ENCODE results near the gene NOL9.
"Not testable (repeated sequence)": the region's sequence is repeated elsewhere in the genome, so short reads cannot be mapped to it uniquely, and the experiment has no call there.

Gene NOL9

GRCh38 chr1:6572653-6573383, 18.5 kb upstream of the NOL9 start:
- DNase-seq: no peak

- DNase-seq: no peak
Measured at GRCh38 chr1:6570987-6571386, 16.7 kb upstream of the NOL9 start.

- DNase-seq: no peak
Measured at GRCh38 chr1:6570100-6570499, 15.8 kb upstream of the NOL9 start.

- DNase-seq: no peak
Measured at GRCh38 chr1:6569033-6569432, 14.7 kb upstream of the NOL9 start.

GRCh38 chr1:6560267-6560666, 6.0 kb upstream of the NOL9 start:
- no peak for DNase-seq

GRCh38 chr1:6559161-6559560, 4.8 kb upstream of the NOL9 start:
- DNase-seq: not testable (repeated sequence)

GRCh38 chr1:6557597-6557996, 3.3 kb upstream of the NOL9 start:
- DNase-seq: no peak

- DNase-seq: peak in 7 of 14 donors; percentile 9 to 57 (median 14)
Measured at GRCh38 chr1:6554907-6555778, 830 bp upstream of the NOL9 start, which contains the start of gene TAS1R1. Gene TAS1R1 (plus strand): TSS chr1:6555307. CDS start chr1:6555374, 67 bp downstream.

GRCh38 chr1:6547301-6547700, 7.0 kb downstream of the NOL9 start:
- DNase-seq: no peak

- no peak for DNase-seq
Measured at GRCh38 chr1:6546326-6546725, 8.0 kb downstream of the NOL9 start.

GRCh38 chr1:6545276-6546112, 8.8 kb downstream of the NOL9 start:
- no peak for DNase-seq

GRCh38 chr1:6544831-6545230, 9.5 kb downstream of the NOL9 start:
- DNase-seq: no peak

GRCh38 chr1:6538956-6539355, 15.4 kb downstream of the NOL9 start:
- no peak for DNase-seq

GRCh38 chr1:6536291-6536690, 18.0 kb downstream of the NOL9 start:
- DNase-seq: no peak

- no peak for DNase-seq
Measured at GRCh38 chr1:6535214-6535613, 19.1 kb downstream of the NOL9 start.

- DNase-seq: no peak
Measured at GRCh38 chr1:6534248-6534822, 20.0 kb downstream of the NOL9 start.

- no peak for DNase-seq
Measured at GRCh38 chr1:6531996-6532395, 22.3 kb downstream of the NOL9 start.

GRCh38 chr1:6530504-6531160, 23.7 kb downstream of the NOL9 start:
- no peak for DNase-seq

- DNase-seq: no peak
Measured at GRCh38 chr1:6528492-6528891, 25.8 kb downstream of the NOL9 start.

- DNase-seq: no peak
Measured at GRCh38 chr1:6526316-6526715, 28.0 kb downstream of the NOL9 start.

- peak in 2 of 14 donors; percentile 7 to 33 for DNase-seq
Measured at GRCh38 chr1:6523566-6523965, 30.7 kb downstream of the NOL9 start.

GRCh38 chr1:6521536-6521935, 32.8 kb downstream of the NOL9 start:
- DNase-seq: no peak
